K562 (cell line): Measurements from ENCODE around the gene KLRC3. TPM values are rescaled to one million over a fixed set of nuclear protein-coding genes. Genes with fewer than 3 reads are reported as not detected.
A peak's percentile ranks its signal among the peaks of the same experiment; 100 is the strongest.

Experiments
- ATAC-seq: fragments of 200-7000 bp; cut with Tn5 transposase; 3 replicates; pipeline ENCODE4 v1.9.1; 2020; ENCODE audit warnings: moderate library complexity
- BruUV-seq: library from RNA; stranded (reverse); fragments of 400-500 nt; replicated peaks from 2 replicates; lab custom pipeline; 2021; lab: Mats Ljungman, UMichigan
- CTCF ChIA-PET: fragments of 300-600 bp; formaldehyde crosslinking; extraction: SDS; loops from one replicate; lab custom pipeline; 2021; ENCODE audit warnings: low intra/inter-chr PET ratio; lab: Yijun Ruan, JAX
- POLR2A ChIA-PET: fragments of 300-600, 350-650 bp; sonication (Branson Sonifier 250); formaldehyde crosslinking; extraction: SDS; loops from one replicate; lab custom pipeline; 2021; ENCODE audit warnings: antibody characterized with exemption, inconsistent platforms; lab: Yijun Ruan, JAX
- DNase-seq, 4 experiments: peaks; one replicate each; pipeline versions ENCODE4 v3.0.0 to v3.0.0-alpha.2; 2011 to 2018; ENCODE audit warnings: low spot score in 3 of 4, mixed read lengths in 3 of 4; ENCODE audit errors: extremely low read depth in 1 of 4
- FAIRE-seq: peaks from 2 replicates; lab custom pipeline; 2011; peaks lifted over from hg19 to GRCh38; lab: Jason Lieb, UNC
- H2AFZ ChIP-seq: 2 replicates; pipeline ENCODE4 v1.6.0; 2011; ENCODE audit warnings: low read depth, low read length, control low read depth, inconsistent platforms
- H3K27ac ChIP-seq: fragments of 200-600 bp; 3 replicates; pipeline ENCODE4 v1.8.0; 2011; ENCODE audit warnings: low read depth, mild to moderate bottlenecking, control low read depth, inconsistent platforms, low read length, moderate library complexity, mixed read lengths; ENCODE audit errors: extremely low read depth
- H3K27me3 ChIP-seq, 2 experiments: fragments of 300-600 bp in 1 of 2; 2 replicates in 1 of 2; 3 replicates in 1 of 2; pipeline versions ENCODE4 v1.6.0 to v1.8.0; 2011; ENCODE audit warnings: inconsistent platforms in 2 of 2, low read length in 2 of 2, mild to moderate bottlenecking in 1 of 2, mixed read lengths in 1 of 2, moderate library complexity in 1 of 2; ENCODE audit not compliant: control insufficient read depth in 2 of 2, insufficient read depth in 2 of 2
- H3K36me3 ChIP-seq: fragments of 300-600 bp; 3 replicates; pipeline ENCODE4 v1.8.0; 2011; ENCODE audit warnings: mild to moderate bottlenecking, low read length, inconsistent platforms; ENCODE audit not compliant: control insufficient read depth, insufficient read depth
- H3K4me1 ChIP-seq, 2 experiments: fragments of 200-600 bp in 1 of 2; replicated peaks in 1 of 2; 2 replicates in 1 of 2; 3 replicates in 1 of 2; pipeline versions ENCODE4 v1.5.1 to v1.8.0; 2011; ENCODE audit warnings: inconsistent platforms in 2 of 2, low read length in 2 of 2, mild to moderate bottlenecking in 1 of 2, mixed read lengths in 1 of 2, moderate library complexity in 1 of 2; ENCODE audit not compliant: control insufficient read depth in 2 of 2, insufficient read depth in 2 of 2
- H3K4me2 ChIP-seq: 2 replicates; pipeline ENCODE4 v1.6.1; 2011; ENCODE audit warnings: low read length, control low read depth, inconsistent platforms, mixed read lengths; ENCODE audit not compliant: insufficient read depth
- H3K4me3 ChIP-seq: fragments of 200-600 bp; sonication (generic), shearing (Covaris generic); 2 replicates; pipeline ENCODE4 v1.5.1; 2016; ENCODE audit warnings: control low read depth, inconsistent platforms
- H3K79me2 ChIP-seq: fragments of 200-600 bp; 3 replicates; pipeline ENCODE4 v1.8.0; 2011; ENCODE audit warnings: low read length, inconsistent platforms; ENCODE audit not compliant: control insufficient read depth, insufficient read depth
- H3K9ac ChIP-seq, 2 experiments: 2 replicates each; pipeline versions ENCODE4 v1.6.0 to v1.6.1; 2011; ENCODE audit warnings: low read depth in 2 of 2, low read length in 2 of 2, control low read depth in 1 of 2, inconsistent platforms in 1 of 2, mild to moderate bottlenecking in 1 of 2, mixed read lengths in 1 of 2; ENCODE audit not compliant: insufficient read depth in 1 of 2
- H3K9me1 ChIP-seq: one replicate; pipeline ENCODE4 v1.6.0; 2011; ENCODE audit warnings: inconsistent platforms, mild to moderate bottlenecking, low read length, moderate library complexity; ENCODE audit not compliant: control insufficient read depth, insufficient read depth
- H3K9me3 ChIP-seq: replicated peaks from 2 replicates; pipeline ENCODE4 v1.5.1; 2011; ENCODE audit warnings: low read depth, low read length, inconsistent platforms; ENCODE audit not compliant: control insufficient read depth, insufficient read depth
- H4K20me1 ChIP-seq: replicated peaks from 2 replicates; pipeline ENCODE4 v1.6.1; 2011; ENCODE audit warnings: low read length, inconsistent platforms, mixed read lengths; ENCODE audit not compliant: control insufficient read depth, insufficient read depth
- CTCF ChIP-seq, 3 experiments: IDR thresholded peaks in 2 of 3; conservative IDR thresholded peaks in 1 of 3; 2 replicates each; pipeline ENCODE4 v1.5.1; 2011 to 2012; ENCODE audit warnings: low read length in 3 of 3, mild to moderate bottlenecking in 3 of 3, control low read depth in 2 of 3, improper control_type of control experiment in 1 of 3, inconsistent platforms in 1 of 3, low read depth in 1 of 3, mixed read lengths in 1 of 3, moderate library complexity in 1 of 3; ENCODE audit not compliant: insufficient read depth in 2 of 3
- E2F4 ChIP-seq: sonication (generic); formaldehyde crosslinking; IDR thresholded peaks from 2 replicates; pipeline ENCODE4 v1.8.0; 2022; ENCODE audit warnings: mild to moderate bottlenecking, low read depth, missing genetic modification reagents
- ELF1 ChIP-seq: fragments of 200-800 bp; sonication (Bioruptor generic); IDR thresholded peaks from 2 replicates; pipeline ENCODE4 v1.6.1; 2016; ENCODE audit warnings: missing genetic modification characterization, missing compliant biosample characterization
- SP1 ChIP-seq: sonication (generic); formaldehyde crosslinking; IDR thresholded peaks from 2 replicates; pipeline ENCODE4 v1.8.1; 2022; ENCODE audit warnings: mild to moderate bottlenecking, missing genetic modification reagents
- SPI1 ChIP-seq: IDR thresholded peaks from 2 replicates; pipeline ENCODE4 v1.6.1; 2011; ENCODE audit warnings: low read depth, low read length, control low read depth, borderline replicate concordance
- ZEB2 ChIP-seq: fragments of 450-650 bp; IDR thresholded peaks from 2 replicates; pipeline ENCODE4 v1.6.1; 2016
- ZNF592 ChIP-seq: fragments of 450-650 bp; IDR thresholded peaks from 2 replicates; pipeline ENCODE4 v1.6.1; 2017; ENCODE audit warnings: antibody characterized with exemption, mild to moderate bottlenecking
- WGBS: fragments of 100-300 bp; shearing (Covaris generic); methylation state at CpG from one replicate; pipeline ENCODE4 v1.1.6; 2016; ENCODE audit warnings: low coverage, mixed read lengths; ENCODE audit not compliant: insufficient coverage; ENCODE audit errors: missing lambda C conversion rate; 5-methylcytosine and 5-hydroxymethylcytosine counted together
- in situ Hi-C: fragments of 300-500 bp; cut with MboI; formaldehyde crosslinking; loops from 4 replicates; pipeline ENCODE4 v1.15.0; 2018; ENCODE audit warnings: inconsistent platforms, mixed read lengths
- intact Hi-C: fragments of 100-400 bp; cut with micrococcal nuclease; formaldehyde crosslinking; loops from 2 replicates; pipeline ENCODE4 v1.14.2; 2022
- polyA plus RNA-seq, 8 experiments: library from polyadenylated mRNA; depleted of rRNA in 4 of 8; stranded (reverse) in 5 of 8; unstranded in 3 of 8; fragments of >200 nt; fragmentation: Nextera tagmentation in 2 of 8; fragmentation: Illumina TruSeq in 1 of 8; extraction: Ambion mirVana in 2 of 8; extraction: Trizol in 1 of 8; gene quantifications; 2 replicates each; pipeline versions ENCODE4 v1.2.1 to v1.2.3, GENCODE V29; 2011 to 2014; ENCODE audit warnings: inconsistent platforms in 1 of 8, missing spikeins in 1 of 8
- total RNA-seq, 7 experiments: library from RNA; depleted of rRNA in 6 of 7; stranded (reverse); fragments of >200 nt in 6 of 7; fragmentation: Illumina TruSeq in 2 of 7; extraction: Trizol in 2 of 7; gene quantifications; 2 replicates each; pipeline versions ENCODE4 v1.2.1 to v1.2.3, GENCODE V29; 2011 to 2021; ENCODE audit warnings: low replicate concordance in 1 of 7

Gene KLRC3
- total and polyA plus RNA-seq, 9 of the 15 experiments (the other 6 are each of a cell fraction or from before 2014, with no cell fraction given) = 0.09 to 0.32 (median 0.18) TPM; not detected in 5

GRCh38 chr12:10366875-10367274 is 53.5 kb downstream of the KLRC3 start (continued):
- TF ChIP-seq E2F4 (no peak), CTCF (IDR thresholded peaks at IDR 0.05 in 2 of 3, conservative IDR thresholded peaks at IDR 0.05 in 1 of 3; ENCODE audit: insufficient read depth in 2 of 3, low read depth in 1 of 3, low read length in 3 of 3) (peak in 1 of 3 experiments; percentile 18; a peak in 1 of 6 replicates)

- WGBS = 5% methylated on average over 6 of the region's 6 CpGs
- in situ Hi-C loops (no loop called here), intact Hi-C loops (no loop called here)
- no peaks in the 10 kb centered on the region for H4K20me1 ChIP-seq
- DNase-seq (peak in 2 of 4 experiments; percentile 10 to 64), ATAC-seq (peak; percentile 9; the same call in 1 of the 3 replicates), FAIRE-seq (peak; percentile 29)
- H3K4me3 ChIP-seq = peak overlapping the region; percentile 65
- no TSS peak for BruUV-seq
- H3K4me1 ChIP-seq = peaks cover 2 to 21% of the 10 kb centered on the region in 2 experiments; a peak in 4 of 5 replicates
- peak overlapping the region; percentile 97 for H3K4me2 ChIP-seq
- H3K27me3 ChIP-seq = no peaks in the 10 kb centered on the region
- CTCF ChIA-PET = no interaction called here
- peaks cover 6% of the 10 kb centered on the region for H3K9me3 ChIP-seq
- H2AFZ ChIP-seq = peak overlapping the region; percentile 91
- no peaks in the 10 kb centered on the region for H3K9me1 ChIP-seq
- TF ChIP-seq ZNF592 = 0 out of 2 replicates have a peak, but pooled peaks have one; percentile 19
- TF ChIP-seq CTCF (IDR thresholded peaks at IDR 0.05 in 2 of 3, conservative IDR thresholded peaks at IDR 0.05 in 1 of 3; ENCODE audit: insufficient read depth in 2 of 3, low read depth in 1 of 3, low read length in 3 of 3) = peak; percentile 22 to 48 (median 47); a peak in 5 of 6 replicates
- TF ChIP-seq SPI1 = 0 out of 2 replicates have a peak, but pooled peaks have one; percentile 2
- TF ChIP-seq ZEB2 = no peak
- peak; percentile 33; the same call in 1 of the 2 replicates for TF ChIP-seq ELF1 (tag)
- 0 out of 2 replicates have a peak, but pooled peaks have one; percentile 26 for TF ChIP-seq SP1 (CRISPR knock-in tag)
- H3K36me3 ChIP-seq = no peaks in the 10 kb centered on the region; the same call in 1 of the 3 replicates
- POLR2A ChIA-PET = interaction anchor here (0.6 to 0.9 kb wide), 3 partner anchors 16 to 356 kb away, joined by 3 to 4 read pairs (median 3); no protein-coding TSS in a partner anchor
- peak overlapping the region in 1 of 2 experiments; percentile 91; a peak in 2 of 4 replicates for H3K9ac ChIP-seq
- peaks cover 31% of the 10 kb centered on the region for H3K79me2 ChIP-seq
- peak overlapping the region; percentile 99 for H3K27ac ChIP-seq
These were observed 54.5 kb downstream of the KLRC3 start for GRCh38 chr12:10365696-10366405.
